HepG2 (cell line): ENCODE measurements around the gene ZNRD2. TPM values are rescaled to one million over a fixed set of nuclear protein-coding genes. Genes with fewer than 3 reads are reported as not detected.

Experiments used
- AKAP8 ChIP-seq: sonication (generic); formaldehyde crosslinking; IDR thresholded peaks from 2 replicates; pipeline ENCODE4 v1.5.1; 2020; ENCODE audit warnings: mild to moderate bottlenecking, missing genetic modification reagents
- CHD2 ChIP-seq: IDR thresholded peaks from 2 replicates; pipeline ENCODE4 v1.6.1; 2011; ENCODE audit warnings: low read depth, low read length, improper control_type of control experiment
- CSRNP1 ChIP-seq: sonication (generic); formaldehyde crosslinking; IDR thresholded peaks from 2 replicates; pipeline ENCODE4 v1.8.1; 2023; ENCODE audit warnings: mild to moderate bottlenecking, missing genetic modification reagents
- GTF2F1 ChIP-seq: fragments of 150-350 bp; IDR thresholded peaks from 2 replicates; pipeline ENCODE4 v1.6.1; 2014; ENCODE audit warnings: low read length
- GTF3A ChIP-seq: sonication (generic); formaldehyde crosslinking; conservative IDR thresholded peaks from 2 replicates; pipeline ENCODE4 v1.4.0; 2020; ENCODE audit warnings: mild to moderate bottlenecking, missing genetic modification reagents
- KDM1A ChIP-seq: IDR thresholded peaks from 2 replicates; pipeline ENCODE4 v1.6.1; 2016; ENCODE audit warnings: missing compliant biosample characterization
- KDM5B ChIP-seq: sonication (generic); formaldehyde crosslinking; IDR thresholded peaks from 2 replicates; pipeline ENCODE4 v1.4.0; 2020; ENCODE audit warnings: missing genetic modification reagents, mild to moderate bottlenecking, borderline replicate concordance
- MIXL1 ChIP-seq: IDR thresholded peaks from 2 replicates; pipeline ENCODE4 v1.6.1; 2016
- NR1H2 ChIP-seq: sonication (generic); formaldehyde crosslinking; IDR thresholded peaks from 2 replicates; pipeline ENCODE4 v1.8.1; 2022; ENCODE audit warnings: low read depth, missing genetic modification reagents, borderline replicate concordance
- REL ChIP-seq: sonication (generic); formaldehyde crosslinking; conservative IDR thresholded peaks from 2 replicates; pipeline ENCODE4 v1.8.0; 2022; ENCODE audit warnings: mild to moderate bottlenecking, missing genetic modification reagents, moderate library complexity
- SNAPC4 ChIP-seq: sonication (generic); formaldehyde crosslinking; IDR thresholded peaks from 2 replicates; pipeline ENCODE4 v1.4.0; 2020; ENCODE audit warnings: mild to moderate bottlenecking, missing genetic modification reagents
- SPEN ChIP-seq: sonication (generic); formaldehyde crosslinking; IDR thresholded peaks from 2 replicates; pipeline ENCODE4 v1.5.1; 2020; ENCODE audit warnings: low read depth, mild to moderate bottlenecking, missing genetic modification reagents
- SRY ChIP-seq: sonication (generic); formaldehyde crosslinking; IDR thresholded peaks from 2 replicates; pipeline ENCODE4 v1.8.0; 2022; ENCODE audit warnings: mild to moderate bottlenecking, missing genetic modification reagents
- SSRP1 ChIP-seq: IDR thresholded peaks from 2 replicates; pipeline ENCODE4 v1.6.1; 2016; ENCODE audit warnings: control low read depth
- TBL1XR1 ChIP-seq: fragments of 150-350 bp; IDR thresholded peaks from 2 replicates; pipeline ENCODE4 v1.6.1; 2014; ENCODE audit warnings: borderline replicate concordance, low read length; ENCODE audit not compliant: partially characterized antibody
- U2AF2 ChIP-seq: fragments of 200-400 bp; formaldehyde crosslinking; IDR thresholded peaks from 2 replicates; pipeline ENCODE4 v1.6.1; 2017; ENCODE audit warnings: low read depth, mild to moderate bottlenecking, low read length
- ZNF121 ChIP-seq: sonication (generic); formaldehyde crosslinking; IDR thresholded peaks from 2 replicates; pipeline ENCODE4 v1.5.0; 2020; ENCODE audit warnings: mild to moderate bottlenecking, missing genetic modification reagents
- ZNF382 ChIP-seq: sonication (generic); formaldehyde crosslinking; IDR thresholded peaks from 2 replicates; pipeline ENCODE4 v1.5.0; 2020; ENCODE audit warnings: missing genetic modification reagents, mild to moderate bottlenecking, borderline replicate concordance
- ZNF431 ChIP-seq: sonication (generic); formaldehyde crosslinking; IDR thresholded peaks from 2 replicates; pipeline ENCODE4 v1.9.0; 2022; ENCODE audit warnings: missing genetic modification reagents, low read depth, mild to moderate bottlenecking, borderline replicate concordance
- ZNF614 ChIP-seq: IDR thresholded peaks from 2 replicates; pipeline ENCODE4 v1.6.1; 2018; ENCODE audit warnings: missing biosample characterization, missing genetic modification reagents, inconsistent platforms, borderline replicate concordance
- ZNF891 ChIP-seq: sonication (generic); formaldehyde crosslinking; IDR thresholded peaks from 2 replicates; pipeline ENCODE4 v1.5.0; 2020; ENCODE audit warnings: mild to moderate bottlenecking, missing genetic modification reagents
- ZSCAN12 ChIP-seq: sonication (generic); formaldehyde crosslinking; IDR thresholded peaks from 2 replicates; pipeline ENCODE4 v1.9.0; 2021; ENCODE audit warnings: mild to moderate bottlenecking, missing genetic modification reagents
- polyA plus RNA-seq, 8 experiments: library from polyadenylated mRNA; depleted of rRNA in 3 of 8; stranded (reverse) in 7 of 8; unstranded in 1 of 8; fragments of >200 nt; fragmentation: Illumina TruSeq in 4 of 8; extraction: Trizol in 4 of 8; gene quantifications; 2 replicates each; pipeline versions ENCODE4 v1.2.1 to v1.2.3, GENCODE V29; 2011 to 2016; ENCODE audit warnings: low read depth in 4 of 8, missing spikeins in 1 of 8, mixed read lengths in 1 of 8; ENCODE audit not compliant: insufficient read depth in 1 of 8
- total RNA-seq, 5 experiments: library from RNA; depleted of rRNA; stranded (reverse); fragments of >200 nt; fragmentation: Illumina TruSeq; extraction: Trizol; gene quantifications; 2 replicates each; pipeline ENCODE4 v1.2.3, GENCODE V29; 2016; ENCODE audit warnings: low read depth in 1 of 5
- TF ChIP-seq, protein P1 (sequence below): IDR thresholded peaks from 2 replicates; pipeline ENCODE4 v1.6.1; 2016; ENCODE audit warnings: mild to moderate bottlenecking

The ZNRD2 gene
- total and polyA plus RNA-seq, 2 of the 13 experiments (the other 11 are each of a cell fraction or from before 2014, with no cell fraction given) = 29.2 to 34.0 TPM

- TF ChIP-seq ZNF431 (CRISPR knock-in tag) = no peak
- TF ChIP-seq GTF3A (CRISPR knock-in tag) = 0 out of 2 replicates have a peak, but pooled peaks have one; percentile 3
- TF ChIP-seq ZNF614 = peak; percentile 38; the same call in 1 of the 2 replicates
- TF ChIP-seq TBL1XR1 = peak; percentile 21
- TF ChIP-seq CSRNP1 = no peak
- TF ChIP-seq GTF2F1 = no peak
- TF ChIP-seq ZSCAN12 (CRISPR knock-in tag) = no peak
- no peak for TF ChIP-seq REL (CRISPR knock-in tag)
- TF ChIP-seq KDM1A (CRISPR knock-in tag) = no peak
- peak; percentile 60; the same call in 1 of the 2 replicates for TF ChIP-seq KDM5B (CRISPR knock-in tag)
- no peak; the same call in 1 of the 2 replicates for TF ChIP-seq SRY (CRISPR knock-in tag)
- TF ChIP-seq NR1H2 = no peak
- TF ChIP-seq ZNF891 (CRISPR knock-in tag) = peak; percentile 39; the same call in 1 of the 2 replicates
- TF ChIP-seq, protein P1, sequence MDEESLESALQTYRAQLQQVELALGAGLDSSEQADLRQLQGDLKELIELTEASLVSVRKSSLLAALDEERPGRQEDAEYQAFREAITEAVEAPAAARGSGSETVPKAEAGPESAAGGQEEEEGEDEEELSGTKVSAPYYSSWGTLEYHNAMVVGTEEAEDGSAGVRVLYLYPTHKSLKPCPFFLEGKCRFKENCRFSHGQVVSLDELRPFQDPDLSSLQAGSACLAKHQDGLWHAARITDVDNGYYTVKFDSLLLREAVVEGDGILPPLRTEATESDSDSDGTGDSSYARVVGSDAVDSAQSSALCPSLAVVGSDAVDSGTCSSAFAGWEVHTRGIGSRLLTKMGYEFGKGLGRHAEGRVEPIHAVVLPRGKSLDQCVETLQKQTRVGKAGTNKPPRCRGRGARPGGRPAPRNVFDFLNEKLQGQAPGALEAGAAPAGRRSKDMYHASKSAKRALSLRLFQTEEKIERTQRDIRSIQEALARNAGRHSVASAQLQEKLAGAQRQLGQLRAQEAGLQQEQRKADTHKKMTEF (CRISPR knock-in tag) = peak; percentile 30; the same call in 1 of the 2 replicates
- TF ChIP-seq SNAPC4 (CRISPR knock-in tag) = no peak
- TF ChIP-seq CHD2 = peak; percentile 39; the same call in 1 of the 2 replicates
- TF ChIP-seq ZNF121 = no peak
- TF ChIP-seq MIXL1 (CRISPR knock-in tag) = peak; percentile 84; the same call in 1 of the 2 replicates
- TF ChIP-seq SPEN = peak; percentile 87; the same call in 1 of the 2 replicates
- TF ChIP-seq AKAP8 (CRISPR knock-in tag) = no peak
- TF ChIP-seq SSRP1 (CRISPR knock-in tag) = no peak
- TF ChIP-seq U2AF2 = no peak
- TF ChIP-seq ZNF382 (CRISPR knock-in tag) = no peak
Measured at GRCh38 chr11:65615229-65615949, 45.1 kb downstream of the ZNRD2 start, which contains the start of gene PCNX3 (continued).
